Measurements from ENCODE around the gene CLEC4A.
A peak's percentile ranks its signal among the peaks of the same experiment; 100 is the strongest.
"Not testable (repeated sequence)": the region's sequence is repeated elsewhere in the genome, so short reads cannot be mapped to it uniquely, and the experiment has no call there.

The CLEC4A gene

GRCh38 chr12:8120072-8120713, 3.2 kb upstream of the CLEC4A start:
- no peak for DNase-seq
- in situ Hi-C loops (cut with HindIII; ENCODE audit: low pct_ligation_motif_present, low pct_unique_long_range_greater_than_20kb, low sequenced_read_pairs) = no loop called here

GRCh38 chr12:8127138-8127537, 3.7 kb downstream of the CLEC4A start:
- in situ Hi-C loops (cut with HindIII; ENCODE audit: low pct_ligation_motif_present, low pct_unique_long_range_greater_than_20kb, low sequenced_read_pairs) = no loop called here
- no peak for DNase-seq

- DNase-seq; in situ Hi-C loops (cut with HindIII; ENCODE audit: low pct_ligation_motif_present, low pct_unique_long_range_greater_than_20kb, low sequenced_read_pairs): not testable (repeated sequence)
Observed at GRCh38 chr12:8133636-8134397, 10.4 kb downstream of the CLEC4A start.

GRCh38 chr12:8134398-8134930, 11.0 kb downstream of the CLEC4A start:
- DNase-seq; in situ Hi-C loops (cut with HindIII; ENCODE audit: low pct_ligation_motif_present, low pct_unique_long_range_greater_than_20kb, low sequenced_read_pairs): not testable (repeated sequence)

- in situ Hi-C loops (cut with HindIII; ENCODE audit: low pct_ligation_motif_present, low pct_unique_long_range_greater_than_20kb, low sequenced_read_pairs); DNase-seq: not testable (repeated sequence)
Observed at GRCh38 chr12:8141647-8142046, 18.2 kb downstream of the CLEC4A start.

- no peak for DNase-seq
- in situ Hi-C loops (cut with HindIII; ENCODE audit: low pct_ligation_motif_present, low pct_unique_long_range_greater_than_20kb, low sequenced_read_pairs) = no loop called here
Observed at GRCh38 chr12:8143261-8143660, 19.8 kb downstream of the CLEC4A start.

- in situ Hi-C loops (cut with HindIII; ENCODE audit: low pct_ligation_motif_present, low pct_unique_long_range_greater_than_20kb, low sequenced_read_pairs) = no loop called here
- DNase-seq = no peak
Observed at GRCh38 chr12:8145754-8146441, 22.5 kb downstream of the CLEC4A start.

GRCh38 chr12:8146442-8146771, 23.0 kb downstream of the CLEC4A start:
- in situ Hi-C loops (cut with HindIII; ENCODE audit: low pct_ligation_motif_present, low pct_unique_long_range_greater_than_20kb, low sequenced_read_pairs) = no loop called here
- DNase-seq = no peak

GRCh38 chr12:8154526-8154925, 31.1 kb downstream of the CLEC4A start:
- DNase-seq = no peak
- in situ Hi-C loops (cut with HindIII; ENCODE audit: low pct_ligation_motif_present, low pct_unique_long_range_greater_than_20kb, low sequenced_read_pairs) = no loop called here

- DNase-seq = no peak
- in situ Hi-C loops (cut with HindIII; ENCODE audit: low pct_ligation_motif_present, low pct_unique_long_range_greater_than_20kb, low sequenced_read_pairs) = no loop called here
Observed at GRCh38 chr12:8156416-8156815, 33.0 kb downstream of the CLEC4A start.

GRCh38 chr12:8156845-8157244, 33.4 kb downstream of the CLEC4A start, which contains the start of gene ZNF705A:
ZNF705A (plus strand) TSS chr12:8157015; CDS start chr12:8172626, 15,611 bp downstream.
- peak; percentile 65 for DNase-seq

GRCh38 chr12:8157484-8158198, 34.2 kb downstream of the CLEC4A start:
- in situ Hi-C loops (cut with HindIII; ENCODE audit: low pct_ligation_motif_present, low pct_unique_long_range_greater_than_20kb, low sequenced_read_pairs) = no loop called here
- peak; percentile 93 for DNase-seq

More at GRCh38 chr12:8156845-8157244, 33.4 kb downstream of the CLEC4A start, which contains the start of gene ZNF705A:
- in situ Hi-C loops (cut with HindIII; ENCODE audit: low pct_ligation_motif_present, low pct_unique_long_range_greater_than_20kb, low sequenced_read_pairs) = no loop called here

GRCh38 chr12:8172911-8173310, 49.5 kb downstream of the CLEC4A start:
- DNase-seq; in situ Hi-C loops (cut with HindIII; ENCODE audit: low pct_ligation_motif_present, low pct_unique_long_range_greater_than_20kb, low sequenced_read_pairs): not testable (repeated sequence)

GRCh38 chr12:8179989-8180585, 56.7 kb downstream of the CLEC4A start:
- in situ Hi-C loops (cut with HindIII; ENCODE audit: low pct_ligation_motif_present, low pct_unique_long_range_greater_than_20kb, low sequenced_read_pairs) = not testable (repeated sequence)
- peak; percentile 61 for DNase-seq

GRCh38 chr12:8181271-8181670, 57.9 kb downstream of the CLEC4A start:
- in situ Hi-C loops (cut with HindIII; ENCODE audit: low pct_ligation_motif_present, low pct_unique_long_range_greater_than_20kb, low sequenced_read_pairs) = not testable (repeated sequence)

GRCh38 chr12:8182923-8183322, 59.5 kb downstream of the CLEC4A start:
- in situ Hi-C loops (cut with HindIII; ENCODE audit: low pct_ligation_motif_present, low pct_unique_long_range_greater_than_20kb, low sequenced_read_pairs) = not testable (repeated sequence)

More at GRCh38 chr12:8181271-8181670, 57.9 kb downstream of the CLEC4A start:
- not testable (repeated sequence) for DNase-seq

GRCh38 chr12:8183346-8183745, 59.9 kb downstream of the CLEC4A start:
- in situ Hi-C loops (cut with HindIII; ENCODE audit: low pct_ligation_motif_present, low pct_unique_long_range_greater_than_20kb, low sequenced_read_pairs); DNase-seq: not testable (repeated sequence)

More at GRCh38 chr12:8182923-8183322, 59.5 kb downstream of the CLEC4A start:
- not testable (repeated sequence) for DNase-seq

- in situ Hi-C loops (cut with HindIII; ENCODE audit: low pct_ligation_motif_present, low pct_unique_long_range_greater_than_20kb, low sequenced_read_pairs); DNase-seq: not testable (repeated sequence)
Observed at GRCh38 chr12:8184206-8184605, 60.8 kb downstream of the CLEC4A start.
